ENCODE measurements around the gene LNX2. TPM values are rescaled to one million over a fixed set of nuclear protein-coding genes. Genes with fewer than 3 reads are reported as not detected.

The LNX2 gene
- total RNA-seq, 1 donor from 2014 or later: 29.7 TPM

- intact Hi-C loops (cut with DNase I): no loop called here
Measured at GRCh38 chr13:27663947-27664346, 43.6 kb upstream of the LNX2 start.

GRCh38 chr13:27662738-27663470 is 42.6 kb upstream of the LNX2 start:
- no peaks in the 10 kb centered on the region for H3K9me3 ChIP-seq
- intact Hi-C loops (cut with DNase I): no loop called here
- no peaks in the 10 kb centered on the region for H3K4me1 ChIP-seq
- ATAC-seq: no peak
- H3K27ac ChIP-seq: no peak overlapping the region
- TF ChIP-seq, protein P1, sequence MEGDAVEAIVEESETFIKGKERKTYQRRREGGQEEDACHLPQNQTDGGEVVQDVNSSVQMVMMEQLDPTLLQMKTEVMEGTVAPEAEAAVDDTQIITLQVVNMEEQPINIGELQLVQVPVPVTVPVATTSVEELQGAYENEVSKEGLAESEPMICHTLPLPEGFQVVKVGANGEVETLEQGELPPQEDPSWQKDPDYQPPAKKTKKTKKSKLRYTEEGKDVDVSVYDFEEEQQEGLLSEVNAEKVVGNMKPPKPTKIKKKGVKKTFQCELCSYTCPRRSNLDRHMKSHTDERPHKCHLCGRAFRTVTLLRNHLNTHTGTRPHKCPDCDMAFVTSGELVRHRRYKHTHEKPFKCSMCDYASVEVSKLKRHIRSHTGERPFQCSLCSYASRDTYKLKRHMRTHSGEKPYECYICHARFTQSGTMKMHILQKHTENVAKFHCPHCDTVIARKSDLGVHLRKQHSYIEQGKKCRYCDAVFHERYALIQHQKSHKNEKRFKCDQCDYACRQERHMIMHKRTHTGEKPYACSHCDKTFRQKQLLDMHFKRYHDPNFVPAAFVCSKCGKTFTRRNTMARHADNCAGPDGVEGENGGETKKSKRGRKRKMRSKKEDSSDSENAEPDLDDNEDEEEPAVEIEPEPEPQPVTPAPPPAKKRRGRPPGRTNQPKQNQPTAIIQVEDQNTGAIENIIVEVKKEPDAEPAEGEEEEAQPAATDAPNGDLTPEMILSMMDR (IDR thresholded peaks at IDR 0.05): no peak
- H3K27me3 ChIP-seq (ENCODE audit: low read depth): no peaks in the 10 kb centered on the region
- DNase-seq: no peak
- H3K4me3 ChIP-seq: no peak overlapping the region
- H3K36me3 ChIP-seq: peaks cover 19% of the 10 kb centered on the region

More at GRCh38 chr13:27663947-27664346, 43.6 kb upstream of the LNX2 start:
- TF ChIP-seq, protein P1 (IDR thresholded peaks at IDR 0.05): no peak
- peaks cover 19% of the 10 kb centered on the region for H3K36me3 ChIP-seq
- H3K4me1 ChIP-seq: no peaks in the 10 kb centered on the region
- H3K9me3 ChIP-seq: no peaks in the 10 kb centered on the region
- no peak overlapping the region for H3K4me3 ChIP-seq
- H3K27ac ChIP-seq: no peak overlapping the region
- H3K27me3 ChIP-seq (ENCODE audit: low read depth): no peaks in the 10 kb centered on the region
- no peak for DNase-seq
- no peak for ATAC-seq

DNA sequence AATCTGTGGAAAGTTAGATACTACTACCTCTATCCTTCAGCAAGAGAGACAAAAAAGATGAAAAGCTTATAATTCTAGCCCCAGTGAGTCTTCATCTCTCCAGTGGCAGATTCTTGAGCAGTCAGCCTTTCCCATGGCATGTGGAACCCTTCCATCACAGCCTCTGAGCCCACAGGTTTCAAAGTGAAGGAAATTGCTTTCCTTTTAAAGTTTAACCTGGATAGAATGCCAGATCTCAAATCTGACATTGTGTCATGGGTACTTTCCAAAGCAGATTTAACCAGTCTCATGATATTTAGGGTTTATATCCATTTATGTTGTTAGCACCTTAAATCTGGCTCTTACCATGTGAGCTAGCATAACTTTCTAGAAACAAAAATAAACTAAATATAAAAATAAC is 40.7 kb upstream of the LNX2 start:
- H3K27ac ChIP-seq: no peak overlapping the region
- no peaks in the 10 kb centered on the region for H3K27me3 ChIP-seq (ENCODE audit: low read depth)
- H3K4me3 ChIP-seq: no peak overlapping the region
- ATAC-seq (no peak), DNase-seq (no peak)
- H3K36me3 ChIP-seq: peaks cover 12% of the 10 kb centered on the region
- intact Hi-C loops (cut with DNase I): no loop called here
- no peaks in the 10 kb centered on the region for H3K9me3 ChIP-seq
- H3K4me1 ChIP-seq: no peaks in the 10 kb centered on the region
- TF ChIP-seq, protein P1 (IDR thresholded peaks at IDR 0.05): no peak

DNA sequence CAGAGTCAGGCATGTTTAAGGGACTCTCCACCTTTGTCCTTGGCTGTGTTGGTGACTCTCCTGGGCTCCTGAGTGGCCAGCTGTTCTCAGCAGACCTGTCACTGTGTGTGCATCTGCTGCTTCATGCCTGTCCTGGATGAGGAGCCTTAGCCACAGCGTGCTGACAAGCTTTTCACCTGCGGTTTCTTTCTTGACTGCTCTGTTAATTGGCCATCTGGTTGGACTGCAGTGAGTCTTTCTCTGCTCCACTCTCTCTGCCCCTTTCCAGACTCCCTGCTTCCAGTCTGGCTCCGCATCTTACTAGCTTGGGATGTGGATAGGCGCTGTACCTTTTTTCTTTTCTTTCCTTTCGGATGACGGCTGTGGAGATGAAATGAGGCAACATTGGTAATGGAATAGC is 40.2 kb upstream of the LNX2 start:
- ATAC-seq: no peak
- TF ChIP-seq, protein P1 (IDR thresholded peaks at IDR 0.05): no peak
- DNase-seq: no peak
- no peaks in the 10 kb centered on the region for H3K9me3 ChIP-seq
- no peaks in the 10 kb centered on the region for H3K27me3 ChIP-seq (ENCODE audit: low read depth)
- no peaks in the 10 kb centered on the region for H3K4me1 ChIP-seq
- no peak overlapping the region for H3K27ac ChIP-seq
- intact Hi-C loops (cut with DNase I): no loop called here
- peaks cover 7% of the 10 kb centered on the region for H3K36me3 ChIP-seq
- H3K4me3 ChIP-seq: no peak overlapping the region

DNA sequence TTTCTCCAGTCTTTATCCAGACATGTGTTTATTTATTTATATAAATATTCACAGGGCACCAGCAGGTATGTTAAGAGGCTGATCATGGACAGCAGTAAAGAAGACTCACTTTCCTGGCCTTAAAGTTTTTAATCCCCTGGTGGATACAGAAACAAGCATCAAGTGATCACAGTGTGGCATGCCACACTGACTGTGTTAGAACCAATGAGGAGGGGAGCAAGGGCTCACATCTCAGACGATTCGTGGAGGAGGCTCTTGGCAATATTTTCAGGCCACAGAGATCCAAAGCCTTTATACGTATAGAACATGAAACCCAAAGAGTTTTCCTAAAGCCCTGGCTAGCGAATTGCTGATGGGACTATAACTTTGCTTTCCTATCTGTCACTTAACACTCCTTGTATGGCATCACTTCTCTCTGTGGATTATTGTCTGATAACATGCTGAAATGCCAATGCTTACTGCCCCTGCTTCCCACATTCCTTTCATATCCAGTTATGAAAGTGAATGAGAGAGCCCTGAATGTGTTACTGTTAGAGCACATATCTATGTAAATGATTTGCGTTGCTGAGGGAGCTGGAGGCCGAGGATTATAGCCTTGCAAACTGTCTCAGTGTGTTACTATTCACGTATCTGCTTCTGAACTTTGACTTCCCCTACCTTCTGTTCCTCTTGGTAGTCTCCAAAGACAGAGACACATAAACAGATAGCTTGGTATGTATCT is 39.0 kb upstream of the LNX2 start:
- no peak for DNase-seq
- Histone ChIP-seq H3K27me3 (ENCODE audit: low read depth) (no peaks in the 10 kb centered on the region), H3K9me3 (no peaks in the 10 kb centered on the region), H3K36me3 (peaks cover 7% of the 10 kb centered on the region), H3K4me3 (no peak overlapping the region), H3K27ac (no peak overlapping the region), H3K4me1 (peaks cover 6% of the 10 kb centered on the region)
- TF ChIP-seq, protein P1 (IDR thresholded peaks at IDR 0.05): no peak
- ATAC-seq: no peak
- intact Hi-C loops (cut with DNase I): no loop called here
